Thoracic aorta (tissue), 2 donors: Measurements from ENCODE around the gene NKAIN2. TPM values are rescaled to one million over a fixed set of nuclear protein-coding genes. Genes with fewer than 3 reads are reported as not detected.

Experiments used
- ATAC-seq: fragments of 150-250 bp; one replicate; pipeline ENCODE4 v1.8.0; 2017; ENCODE audit warnings: low read depth; ENCODE audit not compliant: insufficient number of reproducible peaks, low FRiP score
- DNase-seq: peaks from one replicate; pipeline ENCODE4 v3.0.0-alpha.2; 2020; ENCODE audit warnings: low spot score
- H3K27ac ChIP-seq, 2 donors: fragments of 200-600 bp; sonication (generic); 1 replicate in 1 of 2; 2 replicates in 1 of 2; pipeline ENCODE4 v1.5.1; 2016; ENCODE audit warnings: mild to moderate bottlenecking in 2 of 2, moderate library complexity in 2 of 2
- H3K27me3 ChIP-seq: fragments of 200-600 bp; sonication (generic); replicated peaks from 2 replicates; pipeline ENCODE4 v1.6.0; 2016; ENCODE audit warnings: mild to moderate bottlenecking; ENCODE audit not compliant: insufficient read depth
- H3K36me3 ChIP-seq: fragments of 200-600 bp; sonication (generic); one replicate; pipeline ENCODE4 v1.5.1; 2016
- H3K4me1 ChIP-seq, 2 donors: fragments of 200-600 bp; sonication (generic); 1 replicate in 1 of 2; 2 replicates in 1 of 2; pipeline versions ENCODE4 v1.5.1 to v1.6.0; 2016; ENCODE audit warnings: low read depth in 2 of 2, mild to moderate bottlenecking in 1 of 2; ENCODE audit not compliant: control insufficient read depth in 1 of 2
- H3K4me3 ChIP-seq: fragments of 200-600 bp; sonication (generic); 2 replicates; pipeline ENCODE4 v1.5.1; 2016; ENCODE audit warnings: mild to moderate bottlenecking
- H3K9me3 ChIP-seq: fragments of 200-600 bp; sonication (generic); 2 replicates; pipeline ENCODE4 v1.5.1; 2016
- CTCF ChIP-seq: fragments of 200-600 bp; sonication (generic); IDR thresholded peaks from one replicate; pipeline ENCODE4 v1.5.1; 2019; ENCODE audit warnings: antibody characterized with exemption
- total RNA-seq, 2 donors: library from RNA; depleted of rRNA; stranded (reverse); fragments of >200 nt; gene quantifications; one replicate each; pipeline versions ENCODE4 v1.1.0 to v1.2.3, GENCODE V29; 2016

Gene NKAIN2
- total RNA-seq, 2 donors from 2014 or later = 0.28 TPM; not detected in 1

GRCh38 chr6:124607119-124607627 lies 803.5 kb downstream of the NKAIN2 start:
- Histone ChIP-seq H3K36me3 (no peaks in the 10 kb centered on the region), H3K27me3 (no peaks in the 10 kb centered on the region), H3K9me3 (no peaks in the 10 kb centered on the region), H3K4me1 (no peaks in the 10 kb centered on the region), H3K4me3 (no peak overlapping the region), H3K27ac (no peak overlapping the region)
- TF ChIP-seq CTCF = no peak
- DNase-seq = no peak
- no peak for ATAC-seq

- no peak for ATAC-seq
- H3K4me3 ChIP-seq = no peak overlapping the region
- H3K27ac ChIP-seq = no peak overlapping the region
- H3K36me3 ChIP-seq = no peaks in the 10 kb centered on the region
- H3K9me3 ChIP-seq = no peaks in the 10 kb centered on the region
- no peaks in the 10 kb centered on the region for H3K27me3 ChIP-seq
- DNase-seq = no peak
- no peak for TF ChIP-seq CTCF
- no peaks in the 10 kb centered on the region for H3K4me1 ChIP-seq
Observed at GRCh38 chr6:124613031-124613430, 809.4 kb downstream of the NKAIN2 start.

GRCh38 chr6:124622351-124622750 lies 818.7 kb downstream of the NKAIN2 start:
- Histone ChIP-seq H3K9me3 (no peaks in the 10 kb centered on the region), H3K4me3 (no peak overlapping the region), H3K27ac (no peak overlapping the region), H3K36me3 (no peaks in the 10 kb centered on the region), H3K4me1 (no peaks in the 10 kb centered on the region), H3K27me3 (no peaks in the 10 kb centered on the region)
- no peak for TF ChIP-seq CTCF
- ATAC-seq (no peak), DNase-seq (no peak)

- no peaks in the 10 kb centered on the region for H3K36me3 ChIP-seq
- H3K4me1 ChIP-seq = no peaks in the 10 kb centered on the region
- H3K9me3 ChIP-seq = peaks cover 3% of the 10 kb centered on the region
- ATAC-seq = no peak
- H3K27ac ChIP-seq = no peak overlapping the region
- H3K4me3 ChIP-seq = no peak overlapping the region
- no peak for TF ChIP-seq CTCF
- no peaks in the 10 kb centered on the region for H3K27me3 ChIP-seq
- DNase-seq = no peak
Observed at GRCh38 chr6:124633655-124634054, 830.0 kb downstream of the NKAIN2 start.

- Histone ChIP-seq H3K27ac (no peak overlapping the region), H3K4me1 (no peaks in the 10 kb centered on the region), H3K9me3 (no peaks in the 10 kb centered on the region), H3K36me3 (no peaks in the 10 kb centered on the region), H3K4me3 (no peak overlapping the region), H3K27me3 (no peaks in the 10 kb centered on the region)
- ATAC-seq (no peak), DNase-seq (no peak)
- TF ChIP-seq CTCF = no peak
Observed at GRCh38 chr6:124640432-124640831, 836.8 kb downstream of the NKAIN2 start.
